Measurements from ENCODE around the gene ANKRD13B.

The ANKRD13B gene

GRCh38 chr17:29576214-29577000 is 16.5 kb upstream of the ANKRD13B start:
- no peak overlapping the region for H2AFZ ChIP-seq (ENCODE audit: low read length, unreplicated experiment)
- no peaks in the 10 kb centered on the region for H3K27me3 ChIP-seq (ENCODE audit: insufficient read depth, low read length)
- H3K79me2 ChIP-seq (ENCODE audit: control insufficient read depth, insufficient read depth, low read length, unreplicated experiment), result no peaks in the 10 kb centered on the region
- no peak overlapping the region for H3K27ac ChIP-seq (ENCODE audit: low read depth, low read length)
- H3K4me3 ChIP-seq (ENCODE audit: low read depth, low read length), result no peak overlapping the region
- no peaks in the 10 kb centered on the region; the same call in 1 of the 2 replicates for H3K36me3 ChIP-seq (ENCODE audit: insufficient read depth, low read length)
- H3K4me1 ChIP-seq (ENCODE audit: control insufficient read depth, insufficient read depth, low read length, unreplicated experiment), result peaks cover 9% of the 10 kb centered on the region

DNA sequence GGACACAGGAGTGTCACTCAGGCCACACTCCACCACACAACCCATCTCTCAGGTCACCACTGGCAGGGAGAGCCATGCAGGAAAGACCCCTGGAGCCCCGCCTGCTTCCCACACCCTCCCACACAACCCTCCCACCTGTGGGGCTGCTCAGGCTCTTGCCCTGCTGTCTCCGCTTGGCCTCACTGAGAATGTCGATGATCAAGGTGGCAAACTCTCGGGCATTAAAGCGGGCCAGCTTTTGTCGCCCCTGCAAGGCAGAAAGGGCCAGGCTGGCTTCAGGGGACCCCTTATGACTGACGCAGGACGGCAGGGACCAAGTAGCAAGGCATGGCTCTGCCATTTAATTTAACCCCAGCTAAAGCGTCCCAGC is 15.9 kb upstream of the ANKRD13B start:
- Histone ChIP-seq H3K79me2 (ENCODE audit: control insufficient read depth, insufficient read depth, low read length, unreplicated experiment) (peaks cover under 1% of the 10 kb centered on the region), H3K4me3 (ENCODE audit: low read depth, low read length) (no peak overlapping the region), H2AFZ (ENCODE audit: low read length, unreplicated experiment) (no peak overlapping the region), H3K4me1 (ENCODE audit: control insufficient read depth, insufficient read depth, low read length, unreplicated experiment) (peaks cover 9% of the 10 kb centered on the region), H3K27ac (ENCODE audit: low read depth, low read length) (no peak overlapping the region), H3K27me3 (ENCODE audit: insufficient read depth, low read length) (no peaks in the 10 kb centered on the region), H3K36me3 (ENCODE audit: insufficient read depth, low read length) (peaks cover under 1% of the 10 kb centered on the region; the same call in 1 of the 2 replicates)

DNA sequence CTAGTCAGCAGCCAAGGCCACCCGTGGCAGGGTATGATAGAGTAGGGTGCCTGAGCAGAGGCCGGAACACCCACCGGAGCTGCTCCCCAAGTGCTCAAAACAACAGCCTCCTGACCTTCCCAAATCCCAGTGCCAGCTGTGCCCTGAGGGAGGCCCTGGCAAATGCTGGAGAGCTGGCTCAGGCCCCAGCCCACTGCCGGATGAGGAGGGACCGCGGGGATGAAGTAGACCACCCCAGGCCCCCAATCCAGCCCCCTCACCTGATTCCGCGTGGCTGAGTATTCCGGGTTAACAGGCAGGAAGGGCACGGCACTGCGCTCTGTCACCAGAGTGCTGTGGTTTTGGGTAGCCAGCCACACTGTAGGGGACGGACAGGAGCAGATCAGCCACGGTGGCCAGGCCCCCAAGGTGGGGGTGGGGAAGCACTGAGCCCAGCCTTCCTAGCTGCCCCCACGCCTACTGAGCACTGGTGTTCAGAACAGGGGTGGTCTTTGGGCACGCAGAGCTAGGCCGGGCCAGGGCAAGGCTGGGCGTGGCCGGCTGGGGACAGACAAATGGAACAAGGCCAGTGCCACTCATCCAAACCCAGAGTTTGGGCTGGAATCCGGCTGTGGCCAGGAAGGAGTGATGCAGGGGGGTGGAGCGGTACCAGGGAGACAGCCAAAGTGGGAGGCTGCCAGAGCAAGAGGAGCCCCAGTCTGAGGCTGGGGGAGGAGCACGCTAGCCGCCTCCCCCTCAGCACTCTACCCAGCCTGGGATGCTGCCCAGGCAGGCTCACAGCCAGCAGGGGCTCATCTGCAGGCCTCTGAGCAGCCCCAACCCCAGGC is 15.3 kb upstream of the ANKRD13B start:
- peaks cover 5% of the 10 kb centered on the region for H3K4me1 ChIP-seq (ENCODE audit: control insufficient read depth, insufficient read depth, low read length, unreplicated experiment)
- no peak overlapping the region for H3K27ac ChIP-seq (ENCODE audit: low read depth, low read length)
- H2AFZ ChIP-seq (ENCODE audit: low read length, unreplicated experiment), result no peak overlapping the region
- peaks cover 3% of the 10 kb centered on the region for H3K79me2 ChIP-seq (ENCODE audit: control insufficient read depth, insufficient read depth, low read length, unreplicated experiment)
- peaks cover 7% of the 10 kb centered on the region; the same call in 1 of the 2 replicates for H3K36me3 ChIP-seq (ENCODE audit: insufficient read depth, low read length)
- H3K27me3 ChIP-seq (ENCODE audit: insufficient read depth, low read length), result no peaks in the 10 kb centered on the region
- no peak overlapping the region for H3K4me3 ChIP-seq (ENCODE audit: low read depth, low read length)

DNA sequence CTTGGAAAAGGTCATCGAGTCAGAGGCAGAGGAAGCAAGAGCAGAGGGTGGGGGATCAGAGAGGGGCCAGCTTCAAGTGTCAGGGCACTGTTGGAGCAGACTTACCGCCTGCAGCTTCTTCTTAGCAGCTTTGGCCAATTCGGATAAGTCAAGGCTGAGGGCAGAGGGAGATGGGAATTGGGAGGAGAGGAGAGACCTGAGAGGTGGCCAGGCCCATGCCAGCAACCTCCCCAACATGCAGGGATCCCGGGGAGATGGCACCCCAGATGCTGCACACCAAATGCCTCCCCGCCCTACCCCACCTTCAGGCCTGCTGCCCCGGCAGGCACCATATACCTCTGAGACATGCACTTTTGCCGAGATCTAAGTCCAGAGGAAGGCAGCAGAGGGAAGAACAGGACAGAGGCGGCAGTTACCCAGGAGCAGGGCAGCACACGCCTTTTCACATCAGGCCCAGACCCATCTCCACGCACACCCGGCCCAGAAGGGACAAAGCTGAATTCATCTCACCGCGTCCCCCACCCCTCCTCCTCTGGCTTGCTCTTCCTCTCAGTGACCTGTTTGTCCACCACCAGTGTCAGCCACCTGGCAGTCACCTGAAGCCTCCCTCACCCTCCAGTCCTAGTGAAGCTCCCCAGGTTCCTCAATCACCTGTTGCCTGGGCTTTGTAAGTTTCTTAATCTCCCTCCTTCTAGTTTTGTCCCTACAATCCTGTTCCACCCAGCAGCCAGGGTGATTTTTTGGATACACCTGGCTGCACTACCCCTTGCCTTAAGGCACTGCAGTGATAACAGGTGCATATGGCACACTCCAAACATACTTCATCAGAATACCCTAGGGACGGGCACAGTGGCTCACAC is 14.1 kb upstream of the ANKRD13B start:
- Histone ChIP-seq H3K27me3 (ENCODE audit: insufficient read depth, low read length) (no peaks in the 10 kb centered on the region), H3K4me3 (ENCODE audit: low read depth, low read length) (no peak overlapping the region), H3K27ac (ENCODE audit: low read depth, low read length) (no peak overlapping the region), H3K36me3 (ENCODE audit: insufficient read depth, low read length) (peaks cover 8% of the 10 kb centered on the region; the same call in 1 of the 2 replicates), H3K4me1 (ENCODE audit: control insufficient read depth, insufficient read depth, low read length, unreplicated experiment) (peaks cover 5% of the 10 kb centered on the region), H3K79me2 (ENCODE audit: control insufficient read depth, insufficient read depth, low read length, unreplicated experiment) (peaks cover 5% of the 10 kb centered on the region), H2AFZ (ENCODE audit: low read length, unreplicated experiment) (no peak overlapping the region)

- peaks cover 12% of the 10 kb centered on the region for H3K79me2 ChIP-seq (ENCODE audit: control insufficient read depth, insufficient read depth, low read length, unreplicated experiment)
- H3K27ac ChIP-seq (ENCODE audit: low read depth, low read length), result no peak overlapping the region
- H3K4me3 ChIP-seq (ENCODE audit: low read depth, low read length), result no peak overlapping the region
- H3K4me1 ChIP-seq (ENCODE audit: control insufficient read depth, insufficient read depth, low read length, unreplicated experiment), result peaks cover 14% of the 10 kb centered on the region
- no peaks in the 10 kb centered on the region for H3K27me3 ChIP-seq (ENCODE audit: insufficient read depth, low read length)
- H3K36me3 ChIP-seq (ENCODE audit: insufficient read depth, low read length), result peaks cover 8% of the 10 kb centered on the region; the same call in 1 of the 2 replicates
- no peak overlapping the region for H2AFZ ChIP-seq (ENCODE audit: low read length, unreplicated experiment)
These were observed 12.8 kb upstream of the ANKRD13B start for GRCh38 chr17:29579866-29580771.

- Histone ChIP-seq H3K4me3 (ENCODE audit: low read depth, low read length) (no peak overlapping the region), H2AFZ (ENCODE audit: low read length, unreplicated experiment) (no peak overlapping the region), H3K36me3 (ENCODE audit: insufficient read depth, low read length) (peaks cover 8% of the 10 kb centered on the region; the same call in 1 of the 2 replicates), H3K27me3 (ENCODE audit: insufficient read depth, low read length) (no peaks in the 10 kb centered on the region), H3K4me1 (ENCODE audit: control insufficient read depth, insufficient read depth, low read length, unreplicated experiment) (peaks cover 20% of the 10 kb centered on the region), H3K27ac (ENCODE audit: low read depth, low read length) (no peak overlapping the region), H3K79me2 (ENCODE audit: control insufficient read depth, insufficient read depth, low read length, unreplicated experiment) (peaks cover 28% of the 10 kb centered on the region)
These were observed 11.2 kb upstream of the ANKRD13B start for GRCh38 chr17:29581583-29582253.

GRCh38 chr17:29582254-29582765 is 10.6 kb upstream of the ANKRD13B start:
- Histone ChIP-seq H3K4me1 (ENCODE audit: control insufficient read depth, insufficient read depth, low read length, unreplicated experiment) (peaks cover 26% of the 10 kb centered on the region), H2AFZ (ENCODE audit: low read length, unreplicated experiment) (no peak overlapping the region), H3K79me2 (ENCODE audit: control insufficient read depth, insufficient read depth, low read length, unreplicated experiment) (peaks cover 34% of the 10 kb centered on the region), H3K4me3 (ENCODE audit: low read depth, low read length) (no peak overlapping the region), H3K27ac (ENCODE audit: low read depth, low read length) (no peak overlapping the region), H3K36me3 (ENCODE audit: insufficient read depth, low read length) (peaks cover 8% of the 10 kb centered on the region; the same call in 1 of the 2 replicates), H3K27me3 (ENCODE audit: insufficient read depth, low read length) (no peaks in the 10 kb centered on the region)

GRCh38 chr17:29582772-29583171 is 10.2 kb upstream of the ANKRD13B start:
- H3K36me3 ChIP-seq (ENCODE audit: insufficient read depth, low read length), result peaks cover 8% of the 10 kb centered on the region; the same call in 1 of the 2 replicates
- H3K79me2 ChIP-seq (ENCODE audit: control insufficient read depth, insufficient read depth, low read length, unreplicated experiment), result peaks cover 38% of the 10 kb centered on the region
- H3K4me1 ChIP-seq (ENCODE audit: control insufficient read depth, insufficient read depth, low read length, unreplicated experiment), result peaks cover 26% of the 10 kb centered on the region

More at GRCh38 chr17:29582772-29583171, 10.2 kb upstream of the ANKRD13B start:
- Histone ChIP-seq H3K27me3 (ENCODE audit: insufficient read depth, low read length) (no peaks in the 10 kb centered on the region), H3K4me3 (ENCODE audit: low read depth, low read length) (no peak overlapping the region), H3K27ac (ENCODE audit: low read depth, low read length) (no peak overlapping the region), H2AFZ (ENCODE audit: low read length, unreplicated experiment) (no peak overlapping the region)
